KOPT-K1 (cell line): ENCODE results near the gene TEX2.

ENCODE experiments used
- H3K27ac ChIP-seq: fragments of 200-600 bp; sonication (generic); 2 replicates; pipeline ENCODE4 v1.5.1; 2016; ENCODE audit warnings: antibody characterized with exemption, mild to moderate bottlenecking, low read depth, low read length; ENCODE audit not compliant: poor library complexity, severe bottlenecking
- H3K36me3 ChIP-seq: fragments of 200-600 bp; sonication (generic); 2 replicates; pipeline ENCODE4 v1.5.1; 2017; ENCODE audit warnings: antibody characterized with exemption, mild to moderate bottlenecking, low read length, moderate library complexity; ENCODE audit not compliant: insufficient read depth
- H3K9me3 ChIP-seq: fragments of 200-600 bp; sonication (generic); 2 replicates; pipeline ENCODE4 v1.5.1; 2017; ENCODE audit warnings: antibody characterized with exemption, low read length, mild to moderate bottlenecking; ENCODE audit not compliant: insufficient read depth, poor library complexity, severe bottlenecking

Gene TEX2

DNA sequence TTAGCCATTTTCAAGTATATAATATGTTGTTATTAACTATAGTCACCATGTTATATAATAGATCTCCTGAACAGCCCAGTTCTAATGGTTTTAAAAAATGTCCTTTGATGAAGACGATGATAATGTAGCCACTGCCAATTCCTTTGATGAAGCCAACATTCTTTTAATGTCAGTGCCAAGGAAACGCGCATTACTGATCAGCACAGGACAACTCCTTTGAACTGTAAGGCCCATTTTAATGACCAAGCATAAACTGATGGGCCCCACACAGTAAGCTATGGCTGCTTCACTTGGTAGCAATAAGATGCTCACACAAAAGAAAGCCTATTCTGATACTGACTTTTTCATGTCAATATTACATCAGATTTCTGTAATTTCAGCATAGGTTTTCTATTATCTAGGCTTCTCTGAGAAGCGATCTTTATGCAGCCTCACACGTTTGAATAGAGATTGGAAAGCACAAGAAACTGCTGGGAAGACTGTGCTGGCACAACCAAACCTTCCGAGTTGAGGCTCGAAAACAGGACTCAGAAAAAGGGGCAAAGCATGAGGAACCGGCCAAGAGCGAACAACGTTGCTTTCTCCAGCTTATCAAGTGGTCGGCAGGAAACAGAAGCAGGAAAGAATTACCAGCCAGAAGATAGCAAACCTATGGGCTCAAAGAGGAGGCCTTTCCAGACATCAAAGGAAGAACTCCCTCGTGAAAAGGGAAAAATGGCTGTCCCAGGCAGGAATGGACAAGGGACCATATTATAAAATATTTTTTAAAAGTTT, 152.5 kb downstream of the TEX2 start:
- Histone ChIP-seq H3K36me3 (no peaks in the 10 kb centered on the region), H3K9me3 (no peaks in the 10 kb centered on the region), H3K27ac (peak overlapping the region; percentile 4)

DNA sequence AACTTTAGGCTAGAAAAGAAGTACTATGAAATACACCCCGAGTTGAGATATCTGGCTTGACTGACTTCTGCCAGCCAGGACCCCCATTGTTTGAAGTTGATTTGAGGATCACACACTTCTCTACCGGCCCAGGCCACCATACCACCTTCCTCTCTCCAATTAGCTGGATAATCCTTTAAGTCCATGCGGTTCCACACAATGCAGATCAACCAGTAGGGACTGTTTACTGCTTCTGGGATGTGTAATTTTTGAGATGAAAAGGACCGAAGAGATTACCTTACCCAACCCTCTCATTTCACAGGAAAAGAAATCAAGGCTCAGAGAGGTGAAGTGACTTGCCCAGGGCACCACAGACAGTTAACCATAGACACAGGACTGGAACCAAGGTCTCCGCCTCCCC, 153.7 kb downstream of the TEX2 start:
- H3K9me3 ChIP-seq = no peaks in the 10 kb centered on the region
- peak overlapping the region; percentile 69 for H3K27ac ChIP-seq
- no peaks in the 10 kb centered on the region for H3K36me3 ChIP-seq

DNA sequence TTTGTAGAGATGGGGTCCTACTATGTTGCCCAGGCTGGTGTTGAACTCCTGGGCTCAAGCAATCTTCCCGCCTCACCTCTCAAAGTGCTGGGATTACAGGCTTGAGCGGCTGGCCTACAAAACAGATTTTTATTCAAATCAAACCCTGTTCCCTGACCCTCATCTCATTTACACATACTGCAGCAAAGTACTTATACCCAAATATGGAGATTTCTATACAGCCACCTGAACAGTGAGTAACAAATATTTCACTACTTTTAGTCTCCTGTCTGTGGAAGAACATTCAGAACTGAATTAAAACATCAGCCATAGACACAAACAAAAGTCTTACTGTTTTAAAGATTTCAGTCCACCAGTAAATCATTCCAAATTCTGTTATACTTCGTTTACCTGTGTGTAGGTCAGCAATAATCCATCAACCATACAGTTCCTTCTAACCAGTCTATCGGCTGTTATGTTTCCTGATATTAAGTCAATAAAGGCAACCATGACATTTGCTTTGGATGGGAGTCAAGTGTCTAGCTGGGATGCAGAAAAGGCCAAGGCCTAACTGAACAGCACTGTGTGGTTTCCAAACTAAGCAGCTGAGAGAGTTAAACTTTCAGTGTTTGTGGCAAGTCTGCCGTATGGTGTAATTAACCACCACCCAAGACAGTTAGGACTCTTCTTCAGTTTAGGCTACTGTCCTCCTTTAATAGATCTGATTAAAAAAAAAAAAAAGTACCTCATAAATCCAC, 155.4 kb downstream of the TEX2 start:
- H3K36me3 ChIP-seq = no peaks in the 10 kb centered on the region
- no peaks in the 10 kb centered on the region for H3K9me3 ChIP-seq
- H3K27ac ChIP-seq = peak overlapping the region; percentile 69

DNA sequence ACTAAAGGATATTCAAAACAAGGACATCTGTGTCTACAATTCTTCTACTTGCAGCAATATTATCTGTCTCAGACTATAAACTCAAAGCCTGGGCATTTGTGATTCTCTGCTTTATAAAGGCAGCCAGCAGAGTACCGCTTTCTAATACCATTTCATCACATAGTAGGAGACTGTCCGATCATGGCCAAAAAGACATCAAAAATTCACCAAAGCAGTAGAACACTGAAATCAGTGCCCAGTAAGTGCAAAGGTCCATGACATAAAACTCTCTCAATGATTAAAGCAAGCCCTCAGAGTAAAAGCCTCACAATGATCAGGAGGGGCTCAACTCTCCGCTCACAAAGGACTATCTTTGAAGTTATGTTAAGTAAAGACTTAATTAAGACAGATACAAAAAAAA, 156.1 kb downstream of the TEX2 start:
- Histone ChIP-seq H3K36me3 (no peaks in the 10 kb centered on the region), H3K27ac (peak overlapping the region; percentile 69), H3K9me3 (no peaks in the 10 kb centered on the region)

DNA sequence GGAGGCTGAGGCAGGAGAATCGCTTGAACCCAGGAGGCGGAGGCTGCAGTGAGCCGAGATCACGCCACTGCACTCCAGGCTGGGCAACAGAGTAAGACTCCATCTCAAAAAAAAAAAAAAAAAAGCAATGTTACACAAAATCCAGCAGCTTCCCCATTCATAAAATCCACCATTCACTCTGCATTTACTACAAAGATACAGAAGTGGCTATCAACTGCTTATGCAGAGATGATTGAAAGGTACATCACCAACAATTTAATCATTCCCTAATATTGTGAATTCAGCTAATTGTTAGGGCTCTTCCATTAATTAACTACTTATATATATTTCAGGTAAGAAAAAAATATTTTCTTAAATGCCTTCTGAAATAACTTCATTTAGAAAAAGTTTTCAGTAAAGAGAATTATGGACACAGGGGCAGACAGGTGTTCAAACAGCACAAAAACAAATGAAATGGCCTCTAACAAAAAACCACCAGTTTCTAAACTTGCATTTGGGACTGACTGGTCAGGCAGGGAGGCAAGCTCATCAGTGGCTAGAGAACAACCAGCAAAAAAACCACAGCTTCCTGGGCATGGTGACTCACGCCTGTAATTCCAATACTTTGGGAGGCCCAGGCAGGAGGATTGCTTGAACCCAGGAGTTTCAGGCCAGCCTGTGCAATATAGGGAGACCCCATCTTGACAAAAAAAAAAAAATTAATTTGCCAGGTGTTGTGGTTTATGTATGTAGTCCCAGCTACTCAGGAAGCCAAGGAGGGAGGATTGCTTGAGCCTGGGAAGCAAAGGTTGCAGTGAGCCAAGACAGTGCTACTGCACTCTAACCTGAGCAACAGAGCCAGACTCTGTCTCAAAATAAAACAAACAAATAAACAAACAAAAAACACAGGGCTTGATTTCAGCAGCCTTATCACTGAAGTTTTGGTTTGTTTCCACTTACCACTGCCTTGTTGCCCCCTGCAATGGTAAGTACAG, 159.4 kb downstream of the TEX2 start:
- H3K36me3 ChIP-seq = no peaks in the 10 kb centered on the region
- H3K27ac ChIP-seq = peak overlapping the region; percentile 50

DNA sequence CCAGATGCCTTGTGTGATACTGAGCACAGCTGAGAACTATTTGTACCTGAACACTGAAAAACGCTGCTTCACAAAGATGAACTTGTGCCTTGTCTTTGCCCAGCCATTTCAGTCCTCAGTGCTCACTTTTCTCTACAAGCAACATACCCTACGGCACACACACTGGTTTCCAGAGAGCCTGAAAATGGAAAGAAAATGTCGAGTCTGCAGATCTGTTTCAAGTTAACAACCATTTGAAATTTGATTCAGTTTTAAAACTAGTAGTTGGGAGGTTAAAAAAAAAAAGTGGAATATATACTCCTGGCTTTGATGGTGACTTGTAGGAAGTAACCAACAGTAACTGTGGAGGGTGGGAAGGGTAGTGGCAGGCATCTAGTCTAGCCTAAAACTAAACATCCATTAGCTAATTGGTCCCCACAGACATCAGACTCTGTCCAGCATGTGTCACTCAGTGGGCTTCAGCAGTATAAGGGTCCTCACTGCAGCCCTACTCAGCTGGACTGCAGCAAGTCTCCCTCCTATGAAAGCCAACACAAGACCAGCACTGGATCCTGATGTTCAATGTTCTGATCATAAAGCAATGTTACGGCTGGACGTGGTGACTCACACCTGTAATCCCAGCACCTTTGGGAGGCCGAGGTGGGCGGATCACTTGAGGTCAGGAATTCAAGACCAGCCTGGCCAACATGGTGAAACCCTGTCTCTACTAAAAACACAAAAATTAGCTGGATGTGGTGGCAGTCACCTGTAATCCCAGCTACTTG, 160.3 kb downstream of the TEX2 start:
- Histone ChIP-seq H3K9me3 (no peaks in the 10 kb centered on the region), H3K36me3 (no peaks in the 10 kb centered on the region), H3K27ac (peak overlapping the region; percentile 50)

More for the DNA sequence above, 159.4 kb downstream of the TEX2 start:
- no peaks in the 10 kb centered on the region for H3K9me3 ChIP-seq

DNA sequence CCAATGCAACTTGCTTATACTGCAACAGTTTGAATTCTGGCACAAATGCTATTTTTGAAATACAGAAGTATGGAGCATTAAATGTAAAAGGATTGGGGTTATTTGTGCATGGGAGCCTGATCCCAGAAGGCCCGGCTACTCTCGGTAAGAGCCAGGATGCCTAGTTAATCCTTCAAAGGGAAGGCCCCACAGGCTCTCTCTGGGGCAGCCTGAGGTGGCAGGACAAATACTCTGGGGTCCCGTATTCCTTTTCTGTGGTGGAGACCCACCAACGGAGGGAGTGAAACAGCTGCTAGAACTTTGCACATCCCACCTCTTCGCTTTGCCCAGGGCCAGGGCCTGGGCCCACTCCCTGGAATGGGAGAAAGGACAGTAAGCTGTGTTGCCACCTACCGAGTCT, 163.5 kb downstream of the TEX2 start:
- H3K9me3 ChIP-seq = no peaks in the 10 kb centered on the region
- peaks cover 17% of the 10 kb centered on the region for H3K36me3 ChIP-seq
- H3K27ac ChIP-seq = peak overlapping the region; percentile 6
